GM23248 (cell line): ENCODE measurements around the gene SEC11A. TPM values are rescaled to one million over a fixed set of nuclear protein-coding genes. Genes with fewer than 3 reads are reported as not detected.
A peak's percentile ranks its signal among the peaks of the same experiment; 100 is the strongest.
"Not testable (repeated sequence)": the region's sequence is repeated elsewhere in the genome, so short reads cannot be mapped to it uniquely, and the experiment has no call there.

Experiments
- DNase-seq: peaks from one replicate; pipeline ENCODE4 v3.0.0-alpha.2; 2015
- H2AFZ ChIP-seq: fragments of 200-600 bp; sonication (generic); 2 replicates; pipeline ENCODE4 v1.6.1; 2016; ENCODE audit warnings: antibody characterized with exemption
- H3F3A ChIP-seq: fragments of 200-600 bp; sonication (generic); 2 replicates; pipeline ENCODE4 v1.6.1; 2016; ENCODE audit warnings: mild to moderate bottlenecking, antibody characterized with exemption, mixed run types; ENCODE audit not compliant: insufficient read depth
- H3K27ac ChIP-seq: fragments of 200-600 bp; sonication (generic); 2 replicates; pipeline ENCODE4 v1.5.1; 2016; ENCODE audit warnings: mild to moderate bottlenecking
- H3K27me3 ChIP-seq: fragments of 200-600 bp; sonication (generic); replicated peaks from 2 replicates; pipeline ENCODE4 v1.6.1; 2016; ENCODE audit warnings: mild to moderate bottlenecking; ENCODE audit not compliant: insufficient read depth
- H3K36me3 ChIP-seq: fragments of 200-600 bp; sonication (generic); 2 replicates; pipeline ENCODE4 v1.6.1; 2016; ENCODE audit warnings: low read depth, mild to moderate bottlenecking
- H3K4me1 ChIP-seq: fragments of 200-600 bp; sonication (generic); 2 replicates; pipeline ENCODE4 v1.6.1; 2016; ENCODE audit warnings: mild to moderate bottlenecking; ENCODE audit not compliant: insufficient read depth
- H3K4me2 ChIP-seq: fragments of 200-600 bp; sonication (generic); one replicate; pipeline ENCODE4 v1.6.1; 2016; ENCODE audit warnings: mild to moderate bottlenecking; ENCODE audit not compliant: unreplicated experiment
- H3K4me3 ChIP-seq: fragments of 200-600 bp; sonication (generic); 2 replicates; pipeline ENCODE4 v1.5.1; 2016; ENCODE audit warnings: mild to moderate bottlenecking
- H3K79me2 ChIP-seq: fragments of 200-600 bp; sonication (generic); 2 replicates; pipeline ENCODE4 v1.6.1; 2016; ENCODE audit warnings: mild to moderate bottlenecking; ENCODE audit not compliant: insufficient read depth
- H3K9ac ChIP-seq: fragments of 200-600 bp; sonication (generic); 2 replicates; pipeline ENCODE4 v1.6.1; 2016; ENCODE audit warnings: mild to moderate bottlenecking
- H3K9me2 ChIP-seq: fragments of 200-600 bp; sonication (generic); 2 replicates; pipeline ENCODE4 v1.6.1; 2016; ENCODE audit warnings: mixed run types, mild to moderate bottlenecking, moderate library complexity; ENCODE audit not compliant: insufficient read depth
- H3K9me3 ChIP-seq: fragments of 200-600 bp; sonication (generic); one replicate; pipeline ENCODE4 v1.6.1; 2017; ENCODE audit warnings: low read depth
- H4K20me1 ChIP-seq: fragments of 200-600 bp; sonication (generic); 2 replicates; pipeline ENCODE4 v1.6.0; 2016; ENCODE audit not compliant: insufficient read depth
- EZH2 ChIP-seq: fragments of 200-600 bp; sonication (generic); IDR thresholded peaks from 2 replicates; pipeline ENCODE4 v1.6.1; 2018; ENCODE audit warnings: antibody characterized with exemption, mild to moderate bottlenecking; ENCODE audit not compliant: insufficient read depth, poor library complexity, severe bottlenecking
- EZH2phosphoT487 ChIP-seq: fragments of 200-600 bp; sonication (generic); IDR thresholded peaks from 2 replicates; pipeline ENCODE4 v1.6.1; 2018; ENCODE audit warnings: antibody characterized with exemption, moderate library complexity, mild to moderate bottlenecking, low read depth; ENCODE audit not compliant: insufficient read depth
- WGBS, 2 experiments: methylation state at CpG; one replicate each; pipeline ENCODE4 v1.1.6; 2015 to 2017; ENCODE audit warnings: low lambda C conversion rate in 2 of 2, low coverage in 1 of 2; ENCODE audit errors: missing lambda C conversion rate in 2 of 2; 5-methylcytosine and 5-hydroxymethylcytosine counted together
- in situ Hi-C: fragments of 300-500 bp; cut with MboI; formaldehyde crosslinking; loops from 2 replicates; pipeline ENCODE4 v1.15.0; 2020
- polyA plus RNA-seq: library from polyadenylated mRNA; unstranded; fragments of >200 nt; fragmentation: Nextera tagmentation; extraction: Ambion mirVana; gene quantifications from 2 replicates; pipeline ENCODE4 v1.2.1, GENCODE V29; 2016
- total RNA-seq: library from RNA; depleted of rRNA; stranded (reverse); fragments of >200 nt; shearing (Covaris generic); gene quantifications from 2 replicates; pipeline ENCODE4 v1.2.3, GENCODE V29; 2014

Gene SEC11A
- total and polyA plus RNA-seq, 2 experiments from 2014 or later: 217 to 223 TPM

GRCh38 chr15:84736375-84736774, 20.4 kb upstream of the SEC11A start:
- Histone ChIP-seq H3K9me2 (no peaks in the 10 kb centered on the region), H3K4me2 (no peak overlapping the region), H3K9ac (no peak overlapping the region), H3K79me2 (no peaks in the 10 kb centered on the region), H3K4me1 (peaks cover 15% of the 10 kb centered on the region), H4K20me1 (no peaks in the 10 kb centered on the region), H2AFZ (no peak overlapping the region), H3K9me3 (no peaks in the 10 kb centered on the region), H3K27me3 (no peaks in the 10 kb centered on the region), H3F3A (peaks cover 7% of the 10 kb centered on the region; the same call in 1 of the 2 replicates), H3K27ac (no peak overlapping the region), H3K4me3 (no peak overlapping the region), H3K36me3 (no peaks in the 10 kb centered on the region)
- 95 to 98% methylated on average over 5 of the region's 5 CpGs for WGBS, 2 experiments
- DNase-seq: no peak
- TF ChIP-seq EZH2phosphoT487: no peak
- TF ChIP-seq EZH2: no peak
- in situ Hi-C loops: no loop called here

- H3K9me2 ChIP-seq, H2AFZ ChIP-seq, H3K4me3 ChIP-seq, H3K79me2 ChIP-seq, H3K27me3 ChIP-seq, H3F3A ChIP-seq, in situ Hi-C loops, H3K9ac ChIP-seq, H4K20me1 ChIP-seq, H3K9me3 ChIP-seq, H3K4me2 ChIP-seq, H3K36me3 ChIP-seq, H3K27ac ChIP-seq: not testable (repeated sequence)
- peak; percentile 18 for DNase-seq
- H3K4me1 ChIP-seq: peaks cover 15% of the 10 kb centered on the region
- 73 to 78% methylated on average over 9 of the region's 9 CpGs for WGBS, 2 experiments
Observed at GRCh38 chr15:84735480-84736061, 19.6 kb upstream of the SEC11A start.

GRCh38 chr15:84734794-84735479, 19.0 kb upstream of the SEC11A start:
- H3K4me3 ChIP-seq: no peak overlapping the region
- no peaks in the 10 kb centered on the region for H3K9me3 ChIP-seq
- in situ Hi-C loops: no loop called here
- TF ChIP-seq EZH2 (no peak), EZH2phosphoT487 (no peak)
- no peaks in the 10 kb centered on the region for H3K36me3 ChIP-seq
- H3F3A ChIP-seq: peaks cover 7% of the 10 kb centered on the region; the same call in 1 of the 2 replicates
- H3K79me2 ChIP-seq: no peaks in the 10 kb centered on the region
- no peaks in the 10 kb centered on the region for H4K20me1 ChIP-seq
- peaks cover 15% of the 10 kb centered on the region for H3K4me1 ChIP-seq
- H3K9ac ChIP-seq: no peak overlapping the region
- no peak overlapping the region for H3K27ac ChIP-seq
- H3K9me2 ChIP-seq: no peaks in the 10 kb centered on the region
- no peak for DNase-seq
- no peak overlapping the region for H3K4me2 ChIP-seq
- 77 to 80% methylated on average over 7 of the region's 7 CpGs for WGBS, 2 experiments
- no peaks in the 10 kb centered on the region for H3K27me3 ChIP-seq
- H2AFZ ChIP-seq: no peak overlapping the region

- Histone ChIP-seq H3K4me1 (peaks cover 15% of the 10 kb centered on the region), H3K79me2 (no peaks in the 10 kb centered on the region), H2AFZ (no peak overlapping the region), H3K9ac (no peak overlapping the region), H3K27me3 (no peaks in the 10 kb centered on the region), H4K20me1 (no peaks in the 10 kb centered on the region), H3K27ac (0 out of 2 replicates have a peak overlapping the region, but pooled peaks have one; percentile 12), H3K4me3 (no peak overlapping the region), H3K9me2 (no peaks in the 10 kb centered on the region), H3K36me3 (no peaks in the 10 kb centered on the region), H3F3A (peaks cover 7% of the 10 kb centered on the region; the same call in 1 of the 2 replicates), H3K9me3 (no peaks in the 10 kb centered on the region), H3K4me2 (no peak overlapping the region)
- TF ChIP-seq EZH2phosphoT487 (no peak), EZH2 (no peak)
- in situ Hi-C loops: no loop called here
- peak; percentile 75 for DNase-seq
Observed at GRCh38 chr15:84731774-84732173, 15.8 kb upstream of the SEC11A start.

GRCh38 chr15:84727429-84727828, 11.5 kb upstream of the SEC11A start:
- in situ Hi-C loops: no loop called here
- 0 out of 2 replicates have a peak, but pooled peaks cover 6% of the 10 kb centered on the region for H3F3A ChIP-seq
- H3K9me2 ChIP-seq: no peaks in the 10 kb centered on the region

More at GRCh38 chr15:84727429-84727828, 11.5 kb upstream of the SEC11A start:
- 96 to 98% methylated on average over 6 of the region's 6 CpGs for WGBS, 2 experiments
- no peak overlapping the region for H2AFZ ChIP-seq
- no peaks in the 10 kb centered on the region for H3K36me3 ChIP-seq
- no peak overlapping the region for H3K9ac ChIP-seq
- H4K20me1 ChIP-seq: no peaks in the 10 kb centered on the region
- peaks cover 19% of the 10 kb centered on the region for H3K4me1 ChIP-seq
- H3K27ac ChIP-seq: no peak overlapping the region
- no peaks in the 10 kb centered on the region for H3K27me3 ChIP-seq
- no peaks in the 10 kb centered on the region for H3K79me2 ChIP-seq
- H3K4me3 ChIP-seq: no peak overlapping the region
- DNase-seq: no peak
- no peaks in the 10 kb centered on the region for H3K9me3 ChIP-seq
- TF ChIP-seq EZH2phosphoT487: no peak
- H3K4me2 ChIP-seq: no peak overlapping the region
